Muscle of back (tissue), 11 donors: Measurements from ENCODE around the gene PNCK. TPM values are rescaled to one million over a fixed set of nuclear protein-coding genes. Genes with fewer than 3 reads are reported as not detected.
A peak's percentile ranks its signal among the peaks of the same experiment; 100 is the strongest.

Source experiments
- DNase-seq, 3 donors: peaks; one replicate each; pipeline versions ENCODE4 v3.0.0 to v3.0.0-alpha.2; 2013
- polyA plus RNA-seq, 10 donors: library from polyadenylated mRNA; unstranded; fragments of 120-200 nt; gene quantifications; one replicate each; pipeline ENCODE4 v1.2.1, GENCODE V29; 2013; ENCODE audit not compliant: insufficient read length in 10 of 10

The PNCK gene
- polyA plus RNA-seq, 10 donors: 2.9 to 7.8 (median 5.1) TPM

- no peak for DNase-seq
Measured at GRCh38 chrX:153667281-153667955, 6.2 kb downstream of the PNCK start.

- DNase-seq: no peak
Measured at GRCh38 chrX:153665726-153666306, 7.8 kb downstream of the PNCK start.

GRCh38 chrX:153662266-153662665 is 11.3 kb downstream of the PNCK start:
- no peak for DNase-seq

GRCh38 chrX:153659268-153659667 is 14.3 kb downstream of the PNCK start:
- DNase-seq: no peak

GRCh38 chrX:153657161-153657560 is 16.5 kb downstream of the PNCK start:
- DNase-seq: no peak

- DNase-seq: no peak
Measured at GRCh38 chrX:153653556-153653955, 20.1 kb downstream of the PNCK start.

- DNase-seq: no peak
Measured at GRCh38 chrX:153651540-153652079, 22.0 kb downstream of the PNCK start.

- no peak for DNase-seq
Measured at GRCh38 chrX:153650959-153651358, 22.7 kb downstream of the PNCK start.

- DNase-seq: no peak
Measured at GRCh38 chrX:153649915-153650782, 23.5 kb downstream of the PNCK start.

GRCh38 chrX:153649178-153649914 is 24.3 kb downstream of the PNCK start:
- DNase-seq: no peak

- no peak for DNase-seq
Measured at GRCh38 chrX:153648358-153649177, 25.0 kb downstream of the PNCK start.

- no peak for DNase-seq
Measured at GRCh38 chrX:153647461-153648357, 25.9 kb downstream of the PNCK start.

GRCh38 chrX:153646620-153647373 is 26.8 kb downstream of the PNCK start, which contains the start of gene DUSP9:
Gene DUSP9 (plus strand): TSS chrX:153647203. CDS start chrX:153647954, 751 bp downstream.
- DNase-seq: peak in 1 of 3 donors; percentile 38

GRCh38 chrX:153645921-153646488 is 27.6 kb downstream of the PNCK start:
- DNase-seq: no peak

- no peak for DNase-seq
Measured at GRCh38 chrX:153645151-153645550, 28.5 kb downstream of the PNCK start.

GRCh38 chrX:153644356-153645125 is 29.1 kb downstream of the PNCK start:
- no peak for DNase-seq
